GM21737 (cell line): ENCODE measurements around the gene COL11A1.
"Not testable (repeated sequence)": the region's sequence is repeated elsewhere in the genome, so short reads cannot be mapped to it uniquely, and the experiment has no call there.

ENCODE experiments used
- ATAC-seq: cut with Tn5 transposase; IDR thresholded peaks from one replicate; pipeline ENCODE4 v1.9.1; 2021; ENCODE audit warnings: mild to moderate bottlenecking, moderate library complexity; ENCODE audit not compliant: unreplicated experiment

COL11A1 gene

GRCh38 chr1:102933362-102933761 is 175.0 kb downstream of the COL11A1 start:
- not testable (repeated sequence) for ATAC-seq

GRCh38 chr1:102919659-102920058 is 188.7 kb downstream of the COL11A1 start:
- no peak for ATAC-seq

GRCh38 chr1:102901996-102902395 is 206.3 kb downstream of the COL11A1 start:
- ATAC-seq: no peak

GRCh38 chr1:102899935-102900334 is 208.4 kb downstream of the COL11A1 start:
- no peak for ATAC-seq

- no peak for ATAC-seq
Measured at GRCh38 chr1:102897557-102897956, 210.8 kb downstream of the COL11A1 start.

- ATAC-seq: no peak
Measured at GRCh38 chr1:102896771-102897170, 211.6 kb downstream of the COL11A1 start.

GRCh38 chr1:102896286-102896685 is 212.0 kb downstream of the COL11A1 start:
- no peak for ATAC-seq

- ATAC-seq: no peak
Measured at GRCh38 chr1:102891868-102892625, 216.3 kb downstream of the COL11A1 start.

- ATAC-seq: no peak
Measured at GRCh38 chr1:102886638-102887037, 221.7 kb downstream of the COL11A1 start.

- ATAC-seq: no peak
Measured at GRCh38 chr1:102884238-102884637, 224.1 kb downstream of the COL11A1 start.

- no peak for ATAC-seq
Measured at GRCh38 chr1:102879439-102879993, 228.8 kb downstream of the COL11A1 start.

GRCh38 chr1:102875756-102876155 is 232.6 kb downstream of the COL11A1 start:
- ATAC-seq: no peak

- no peak for ATAC-seq
Measured at GRCh38 chr1:102872526-102872925, 235.8 kb downstream of the COL11A1 start.

- ATAC-seq: no peak
Measured at GRCh38 chr1:102872097-102872496, 236.2 kb downstream of the COL11A1 start.

- no peak for ATAC-seq
Measured at GRCh38 chr1:102863704-102864103, 244.6 kb downstream of the COL11A1 start.

- ATAC-seq: no peak
Measured at GRCh38 chr1:102861247-102861646, 247.1 kb downstream of the COL11A1 start.

- ATAC-seq: no peak
Measured at GRCh38 chr1:102858695-102859094, 249.6 kb downstream of the COL11A1 start.

GRCh38 chr1:102857251-102857650 is 251.1 kb downstream of the COL11A1 start:
- ATAC-seq: no peak

GRCh38 chr1:102853701-102854187 is 254.6 kb downstream of the COL11A1 start:
- no peak for ATAC-seq

- no peak for ATAC-seq
Measured at GRCh38 chr1:102853136-102853535, 255.2 kb downstream of the COL11A1 start.

GRCh38 chr1:102852613-102853012 is 255.7 kb downstream of the COL11A1 start:
- no peak for ATAC-seq

GRCh38 chr1:102851616-102852015 is 256.7 kb downstream of the COL11A1 start:
- no peak for ATAC-seq
